Measurements from ENCODE around the gene TPM1. TPM values are rescaled to one million over a fixed set of nuclear protein-coding genes. Genes with fewer than 3 reads are reported as not detected.

Gene TPM1
- total RNA-seq, 1 experiment from 2014 or later, result 298 TPM

- BruUV-seq (replicated peaks), result no TSS peak
- ATAC-seq, result no peak
- no peaks in the 10 kb centered on the region for H3K36me3 ChIP-seq (ENCODE audit: control insufficient read depth, insufficient read depth, low read length)
Observed at GRCh38 chr15:63084806-63085205, 42.3 kb downstream of the TPM1 start.

GRCh38 chr15:63085289-63085688 is 42.7 kb downstream of the TPM1 start:
- H3K4me1 ChIP-seq (ENCODE audit: control insufficient read depth, insufficient read depth, low read length), result no peaks in the 10 kb centered on the region; the same call in 1 of the 2 replicates
- POLR2A ChIA-PET, result no interaction called here

More at GRCh38 chr15:63084806-63085205, 42.3 kb downstream of the TPM1 start:
- no peak for DNase-seq (ENCODE audit: low read depth, low spot score)
- no peaks in the 10 kb centered on the region for H3K27me3 ChIP-seq (ENCODE audit: control insufficient read depth, insufficient read depth, low read length)
- TF ChIP-seq POLR2AphosphoS5 (IDR thresholded peaks at IDR 0.05; ENCODE audit: low read depth, low read length), result no peak
- no peak overlapping the region for H3K27ac ChIP-seq (ENCODE audit: low read length)
- in situ Hi-C loops (cut with HindIII; ENCODE audit: low pct_unique_long_range_greater_than_20kb, low sequenced_read_pairs), result no loop called here
- ChIA-PET POLR2A (no interaction called here), CTCF (no interaction called here)
- H3K4me3 ChIP-seq (ENCODE audit: low read depth in 2 of 2, low read length in 2 of 2), result no peak overlapping the region
- intact Hi-C loops (cut with micrococcal nuclease; ENCODE audit: unreplicated experiment), result no loop called here
- no peaks in the 10 kb centered on the region; the same call in 1 of the 2 replicates for H3K4me1 ChIP-seq (ENCODE audit: control insufficient read depth, insufficient read depth, low read length)
- no peaks in the 10 kb centered on the region for H3K9me3 ChIP-seq (ENCODE audit: control insufficient read depth, insufficient read depth, low read depth, low read length)

More at GRCh38 chr15:63085289-63085688, 42.7 kb downstream of the TPM1 start:
- DNase-seq (ENCODE audit: low read depth, low spot score), result no peak
- no peak for TF ChIP-seq SIN3A (IDR thresholded peaks at IDR 0.05; ENCODE audit: borderline replicate concordance, insufficient read depth, low read depth, low read length)
- no peak for TF ChIP-seq POLR2AphosphoS5 (IDR thresholded peaks at IDR 0.05; ENCODE audit: low read depth, low read length)
- no peak for TF ChIP-seq CTCF (IDR thresholded peaks at IDR 0.05)
- TF ChIP-seq TCF7L2 (IDR thresholded peaks at IDR 0.05; ENCODE audit: low read depth, low read length), result no peak
- no peak for TF ChIP-seq REST (IDR thresholded peaks at IDR 0.05; ENCODE audit: insufficient read depth in 1 of 2, low read depth in 2 of 2, low read length in 1 of 2)
- ATAC-seq, result no peak
- H3K27ac ChIP-seq (ENCODE audit: low read length), result no peak overlapping the region
- no peaks in the 10 kb centered on the region for H3K27me3 ChIP-seq (ENCODE audit: control insufficient read depth, insufficient read depth, low read length)
- H3K4me3 ChIP-seq (ENCODE audit: low read depth in 2 of 2, low read length in 2 of 2), result no peak overlapping the region
- in situ Hi-C loops (cut with HindIII; ENCODE audit: low pct_unique_long_range_greater_than_20kb, low sequenced_read_pairs) (no loop called here), intact Hi-C loops (cut with micrococcal nuclease; ENCODE audit: unreplicated experiment) (no loop called here)
- CTCF ChIA-PET, result no interaction called here
- no peaks in the 10 kb centered on the region for H3K36me3 ChIP-seq (ENCODE audit: control insufficient read depth, insufficient read depth, low read length)
- BruUV-seq (replicated peaks), result no TSS peak
- no peaks in the 10 kb centered on the region for H3K9me3 ChIP-seq (ENCODE audit: control insufficient read depth, insufficient read depth, low read depth, low read length)

Data from Panc1 (cell line).